SHP77 treated with DMSO at 0.1 percent for 48 hours (cell line): ENCODE measurements around the gene FGD5.

Source experiments
- DNase-seq: peaks from one replicate; lab custom pipeline; 2025; lab: John Stamatoyannopoulos, UW

Gene FGD5

DNA sequence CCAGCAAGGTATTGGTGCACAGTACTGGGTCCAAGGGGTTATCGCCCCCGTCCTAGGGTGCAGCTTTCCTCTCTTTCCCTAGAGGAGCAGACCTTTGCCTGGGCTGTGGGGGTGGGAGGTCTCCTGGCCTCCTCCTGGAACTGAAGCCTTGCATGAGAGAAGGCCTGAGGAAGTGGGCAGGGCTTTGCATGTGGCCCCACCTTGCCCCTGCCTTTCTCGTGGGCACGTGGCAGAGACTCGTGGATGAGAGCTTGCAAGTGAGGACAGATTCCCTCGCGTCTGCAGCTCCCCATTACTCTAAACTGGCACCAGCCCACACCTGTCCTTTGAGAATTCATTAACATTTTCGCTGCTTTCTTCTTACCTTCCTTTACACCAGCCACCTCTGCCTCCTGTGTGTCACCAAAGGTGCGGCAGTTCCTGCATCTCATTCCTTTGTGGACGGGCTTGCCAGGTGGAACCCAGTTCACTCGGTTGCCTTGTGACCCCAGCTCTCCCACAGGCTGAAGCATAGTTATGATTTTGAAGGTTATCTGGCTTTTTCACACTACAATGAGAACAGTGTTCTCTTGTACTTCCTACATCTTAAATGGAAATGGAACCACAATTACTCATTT, 87.7 kb downstream of the FGD5 start:
- no peak for DNase-seq

- no peak for DNase-seq
Observed at GRCh38 chr3:14907043-14907966, 88.5 kb downstream of the FGD5 start.

- DNase-seq = no peak
Observed at GRCh38 chr3:14909250-14909649, 90.5 kb downstream of the FGD5 start.

DNA sequence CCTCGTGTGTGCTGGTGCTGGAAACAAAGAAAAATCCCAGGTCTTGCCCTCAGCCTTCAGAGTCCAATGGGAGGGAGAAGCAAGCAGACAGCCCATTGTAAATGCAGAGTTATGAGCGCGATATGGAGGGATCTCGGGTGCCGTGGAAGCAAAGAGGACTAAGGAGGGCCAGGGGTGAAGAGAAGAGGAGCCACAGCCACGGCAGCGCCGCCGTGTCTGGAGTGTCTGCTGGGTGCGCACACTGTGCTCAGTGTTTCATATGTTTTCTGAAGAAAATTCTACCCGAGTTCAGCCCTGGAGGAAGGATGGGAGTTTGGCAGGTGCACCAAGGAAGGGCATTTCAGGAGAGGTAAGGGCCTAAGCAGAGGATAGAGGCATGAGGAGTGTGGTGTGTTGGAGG, 92.9 kb downstream of the FGD5 start:
- no peak for DNase-seq

DNA sequence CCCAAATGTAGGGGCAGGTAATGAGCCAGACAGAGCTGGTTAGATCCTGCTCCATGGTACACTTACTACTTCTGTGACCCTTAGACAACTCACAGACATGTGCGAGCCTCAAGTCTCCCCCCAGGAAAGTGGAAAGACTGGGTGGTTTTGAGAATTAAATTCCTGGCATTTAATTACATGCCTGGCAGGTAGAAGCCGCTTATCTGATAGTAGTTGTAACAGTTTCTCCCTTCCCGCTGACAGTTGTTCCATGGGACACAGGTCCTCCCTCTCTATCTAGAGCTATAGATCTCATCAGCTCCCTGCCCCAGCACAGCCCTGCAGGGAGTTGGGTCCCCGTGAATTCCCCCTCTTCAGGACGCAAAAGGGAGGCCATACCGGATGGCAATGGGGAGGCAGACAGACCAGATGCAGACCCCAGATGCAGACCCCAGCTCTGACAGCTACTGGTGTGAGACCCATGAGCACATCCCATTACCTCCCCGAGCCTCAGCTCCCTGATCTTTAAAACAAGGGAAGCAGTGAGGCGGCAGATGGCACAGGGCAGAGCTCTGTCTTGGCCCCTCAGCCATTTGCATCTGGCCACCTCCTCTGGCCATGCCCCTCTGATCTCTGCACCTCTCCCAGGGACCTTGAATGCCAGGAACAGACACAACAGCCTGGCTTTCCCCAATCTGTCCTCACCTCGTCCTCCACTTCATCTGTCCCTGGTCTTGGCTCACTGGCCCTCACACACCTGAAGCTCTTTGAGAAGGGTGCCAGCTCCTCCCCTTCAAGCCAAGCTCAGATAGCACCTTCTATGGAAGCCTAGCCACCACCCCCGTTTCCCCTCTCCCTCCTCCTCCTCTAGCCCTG, 94.5 kb downstream of the FGD5 start:
- DNase-seq = no peak

DNA sequence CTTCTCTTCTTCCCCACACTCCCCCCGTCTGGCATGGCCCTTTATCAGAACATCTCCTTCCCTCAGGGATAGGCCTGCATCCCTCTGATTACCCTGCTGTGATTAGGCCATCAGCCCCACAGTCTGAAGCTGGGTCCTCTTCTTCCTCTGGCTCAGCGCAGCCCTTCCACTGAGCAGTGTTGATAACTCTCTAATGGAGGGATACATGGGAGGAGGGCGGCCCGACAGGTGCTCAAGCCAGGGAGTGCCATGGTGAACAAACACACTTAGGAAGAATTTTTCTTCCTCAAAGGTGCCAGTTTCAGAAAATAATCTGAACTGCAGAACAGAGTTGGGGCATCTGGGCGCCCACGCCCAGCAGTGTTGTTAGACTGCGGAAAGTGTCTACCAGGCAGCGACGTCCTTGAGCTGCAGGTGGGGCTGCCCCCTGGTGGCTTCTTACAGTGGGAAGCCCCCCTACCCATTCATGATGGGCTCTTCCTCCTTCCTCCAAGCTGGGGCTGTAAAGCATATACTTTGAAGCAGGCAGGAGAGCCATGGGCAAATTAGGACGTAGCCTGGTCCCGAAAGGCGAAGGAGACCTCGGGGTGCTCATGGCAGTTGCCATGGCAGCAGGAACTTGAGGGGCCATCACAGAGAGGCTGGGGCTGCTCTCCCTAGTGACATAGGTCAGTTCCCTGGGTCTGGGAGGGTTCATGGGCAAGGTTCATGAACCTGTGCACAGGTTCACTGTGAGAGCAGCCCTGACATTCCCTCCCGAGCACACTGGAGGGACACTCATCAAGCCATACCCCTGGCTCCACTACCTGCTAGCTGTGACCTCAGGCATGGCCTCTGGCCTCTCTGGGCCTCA, 95.4 kb downstream of the FGD5 start:
- no peak for DNase-seq

GRCh38 chr3:14914779-14915117, 96.0 kb downstream of the FGD5 start:
- DNase-seq = no peak

- DNase-seq = no peak
Observed at GRCh38 chr3:14915636-14916222, 97.0 kb downstream of the FGD5 start.

- no peak for DNase-seq
Observed at GRCh38 chr3:14918356-14918860, 99.6 kb downstream of the FGD5 start.

GRCh38 chr3:14920536-14920935, 101.8 kb downstream of the FGD5 start:
- DNase-seq = no peak

DNA sequence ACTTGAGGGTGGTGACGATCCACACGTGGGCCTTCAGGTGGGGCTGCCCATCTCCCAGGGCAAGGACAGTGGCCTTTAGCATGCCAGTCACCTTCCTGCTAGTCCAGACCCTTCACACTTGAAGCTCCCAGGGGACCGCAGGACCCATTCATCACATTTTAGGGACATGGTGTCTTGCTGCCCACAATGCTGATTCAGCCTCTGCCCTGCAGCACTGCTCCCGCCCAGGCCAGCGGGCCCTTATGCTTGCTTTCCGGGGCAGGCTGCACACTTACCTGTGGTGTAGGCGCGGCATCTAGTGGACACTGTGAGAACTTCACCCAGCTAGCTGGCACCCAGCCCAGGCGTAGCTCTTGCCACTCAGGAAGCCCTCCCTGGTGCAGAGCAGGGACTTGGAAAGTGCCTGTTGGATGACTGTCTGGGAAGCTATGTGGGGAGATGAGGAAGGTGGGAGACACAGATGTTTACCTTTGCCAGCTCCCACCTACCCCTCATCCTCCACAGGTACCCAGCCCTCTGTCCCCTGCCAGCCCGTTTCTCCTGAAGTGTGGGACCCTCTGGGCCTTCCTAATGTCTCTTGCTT, 102.4 kb downstream of the FGD5 start:
- DNase-seq = peak; percentile 50

- DNase-seq = no peak
Observed at GRCh38 chr3:14921811-14922705, 103.3 kb downstream of the FGD5 start.

- DNase-seq = no peak
Observed at GRCh38 chr3:14922863-14923262, 104.1 kb downstream of the FGD5 start.

DNA sequence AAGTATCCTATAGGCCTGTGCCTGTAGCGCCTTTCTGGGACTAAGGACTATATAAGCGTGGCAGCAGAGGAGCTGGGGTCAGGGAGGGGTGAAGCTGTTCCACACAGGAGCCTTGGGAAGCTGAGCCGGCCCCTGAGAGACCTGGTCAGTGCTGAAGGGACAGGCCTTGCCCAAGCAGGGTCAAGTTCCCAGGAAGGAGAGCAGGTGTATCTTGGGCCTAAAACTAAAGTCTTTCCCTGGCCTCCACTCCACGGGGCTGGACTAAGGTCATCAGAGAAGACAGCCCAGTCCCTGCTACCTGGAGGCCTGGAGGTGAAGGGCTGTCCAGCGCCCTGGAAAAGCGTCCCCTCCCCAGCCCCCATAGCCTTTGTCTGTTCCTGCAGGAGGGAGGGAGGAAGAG, 104.7 kb downstream of the FGD5 start:
- no peak for DNase-seq

DNA sequence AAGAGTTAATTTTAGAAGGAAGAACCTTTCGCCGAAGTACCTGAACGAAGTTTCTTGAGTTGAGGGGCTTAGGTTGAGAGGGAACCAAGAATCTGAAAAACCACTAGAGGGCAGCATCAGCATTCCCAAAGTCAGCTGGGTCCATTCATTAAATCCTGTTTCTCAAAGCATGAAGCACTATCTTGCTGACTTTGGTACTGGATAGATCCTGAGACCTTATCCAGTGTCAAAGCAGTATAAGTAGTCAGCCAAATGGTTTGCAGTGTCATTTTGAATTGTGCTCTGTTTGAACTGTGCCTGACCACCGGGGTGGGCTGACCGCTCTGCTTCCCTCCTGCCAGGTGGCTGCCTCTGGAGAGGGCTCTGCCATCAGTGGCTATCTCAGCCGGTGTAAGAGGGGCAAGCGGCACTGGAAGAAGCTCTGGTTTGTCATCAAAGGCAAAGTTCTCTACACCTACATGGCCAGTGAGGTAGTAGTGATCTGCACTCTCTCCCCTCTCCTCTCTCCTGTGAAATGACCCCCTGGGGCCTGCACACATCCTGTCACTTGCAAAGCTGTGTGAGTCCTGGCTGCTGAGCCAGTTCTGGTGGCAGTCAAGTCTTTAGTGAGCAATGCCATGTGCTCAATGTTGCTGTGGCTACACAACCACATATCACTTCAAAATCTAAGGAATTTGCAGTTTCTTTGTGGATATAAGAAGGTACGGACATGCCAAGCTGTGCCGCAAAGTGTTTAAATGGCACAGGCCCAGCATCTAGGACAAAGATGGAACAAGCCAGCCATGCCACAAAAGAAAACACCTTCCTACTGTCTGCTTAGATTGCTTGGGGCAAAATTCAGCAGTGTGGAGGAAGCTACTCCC, 107.2 kb downstream of the FGD5 start:
- DNase-seq = peak; percentile 44

GRCh38 chr3:14926592-14926991, 107.8 kb downstream of the FGD5 start:
- DNase-seq = no peak

- DNase-seq = no peak
Observed at GRCh38 chr3:14927308-14927707, 108.5 kb downstream of the FGD5 start.

GRCh38 chr3:14929310-14930074, 110.7 kb downstream of the FGD5 start:
- no peak for DNase-seq
